Activated naive CD4-positive, alpha-beta T cell treated with anti-CD3 and anti-CD28 coated beads, Interleukin-2, amount 50 U/mL, for 16 hours (primary cell): ENCODE results near the gene RNF183.
"Not testable (repeated sequence)": the region's sequence is repeated elsewhere in the genome, so short reads cannot be mapped to it uniquely, and the experiment has no call there.

Experiments used
- DNase-seq: peaks from one replicate; pipeline ENCODE4 v3.0.0-alpha.2; 2020

RNF183 gene

GRCh38 chr9:113315231-113315630 is 12.1 kb upstream of the RNF183 start:
- DNase-seq: no peak

GRCh38 chr9:113313261-113313660 is 10.1 kb upstream of the RNF183 start:
- no peak for DNase-seq

GRCh38 chr9:113311961-113312360 is 8.8 kb upstream of the RNF183 start:
- no peak for DNase-seq

DNA sequence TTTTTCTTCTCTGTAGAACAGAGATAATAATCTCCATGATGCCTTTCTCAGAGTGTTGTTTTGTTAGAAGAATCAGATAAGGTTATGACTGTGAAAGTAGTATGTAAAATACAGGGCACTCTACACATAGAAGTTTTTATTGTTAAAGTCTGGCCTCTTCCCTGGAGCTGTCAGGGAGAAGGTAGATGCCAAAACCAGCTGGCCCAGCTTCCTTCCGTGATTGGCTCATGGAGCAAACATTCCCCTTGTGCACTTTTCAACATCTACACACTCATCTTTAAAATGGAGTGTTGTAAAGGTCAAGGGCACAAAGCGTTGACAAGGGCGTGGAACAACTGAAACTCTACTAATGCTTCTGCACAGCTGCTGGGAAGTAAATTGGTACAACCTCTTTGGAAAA is 7.4 kb upstream of the RNF183 start:
- no peak for DNase-seq

- DNase-seq: no peak
Measured at GRCh38 chr9:113309204-113309813, 6.1 kb upstream of the RNF183 start.

DNA sequence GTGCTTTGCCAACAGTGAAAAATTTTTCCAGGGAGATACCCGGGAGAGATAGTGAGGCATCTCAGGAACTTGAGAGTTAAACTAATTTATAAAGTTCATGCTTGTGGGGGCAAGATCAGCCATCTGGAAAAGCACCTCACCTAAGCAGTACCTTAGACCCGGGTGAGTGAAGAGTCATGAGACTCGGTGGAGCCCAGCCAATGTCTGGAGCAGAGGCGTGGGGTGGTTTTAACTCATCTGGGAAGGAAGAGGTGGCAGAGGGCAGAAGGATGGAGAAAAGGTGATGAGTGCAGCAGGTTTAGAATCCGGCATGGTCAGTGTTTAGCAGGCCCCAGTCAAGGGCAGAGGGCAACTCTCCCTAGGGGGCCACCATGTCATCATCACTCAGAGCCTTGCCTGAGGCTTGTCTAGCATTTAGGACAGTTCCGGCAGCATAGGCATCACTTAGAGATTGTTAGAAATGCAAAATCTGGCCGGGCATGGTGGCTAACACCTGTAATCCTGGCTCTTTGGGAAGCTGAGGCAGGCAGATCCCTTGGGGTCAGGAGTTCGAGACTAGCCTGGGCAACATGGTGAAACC is 4.3 kb upstream of the RNF183 start:
- no peak for DNase-seq

DNA sequence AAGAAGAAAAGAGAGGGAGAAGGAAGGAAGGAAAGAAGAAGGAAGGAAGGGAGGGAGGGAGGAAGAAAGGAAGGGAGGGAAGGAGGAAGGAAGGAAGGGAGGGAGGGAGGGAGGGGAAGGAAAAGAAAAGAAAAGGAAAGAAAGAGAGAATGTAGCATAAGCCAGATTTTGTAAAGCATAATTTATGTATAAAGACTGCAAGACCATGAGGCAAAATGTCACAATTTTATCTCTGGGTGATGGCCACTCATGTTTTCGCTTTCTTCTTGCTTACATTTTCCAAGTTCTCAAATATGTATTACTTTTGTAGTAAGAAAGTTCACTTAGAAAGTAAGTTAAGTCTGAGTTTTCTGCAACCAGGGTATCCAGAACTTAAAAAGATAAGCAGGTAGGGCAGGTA is 3.4 kb upstream of the RNF183 start:
- DNase-seq: no peak

DNA sequence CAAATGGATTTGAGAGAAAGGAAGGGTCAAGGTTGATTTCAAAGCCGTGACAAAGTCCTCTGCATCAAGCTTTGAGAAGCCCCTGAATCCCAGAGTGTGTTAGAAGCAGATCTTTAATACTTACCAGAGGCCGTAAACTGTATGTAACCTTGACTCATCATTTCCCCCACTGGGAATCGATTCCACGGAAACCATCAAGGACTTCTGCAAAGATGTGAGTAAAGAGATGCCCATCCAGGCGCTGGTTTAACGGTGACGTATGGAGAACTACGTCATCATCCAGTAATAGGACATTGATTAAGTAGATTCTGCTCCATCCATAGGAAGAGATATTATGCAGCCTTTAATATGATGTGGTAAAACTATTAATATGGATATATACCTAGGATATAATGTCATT is 1.6 kb downstream of the RNF183 start:
- DNase-seq: no peak

DNA sequence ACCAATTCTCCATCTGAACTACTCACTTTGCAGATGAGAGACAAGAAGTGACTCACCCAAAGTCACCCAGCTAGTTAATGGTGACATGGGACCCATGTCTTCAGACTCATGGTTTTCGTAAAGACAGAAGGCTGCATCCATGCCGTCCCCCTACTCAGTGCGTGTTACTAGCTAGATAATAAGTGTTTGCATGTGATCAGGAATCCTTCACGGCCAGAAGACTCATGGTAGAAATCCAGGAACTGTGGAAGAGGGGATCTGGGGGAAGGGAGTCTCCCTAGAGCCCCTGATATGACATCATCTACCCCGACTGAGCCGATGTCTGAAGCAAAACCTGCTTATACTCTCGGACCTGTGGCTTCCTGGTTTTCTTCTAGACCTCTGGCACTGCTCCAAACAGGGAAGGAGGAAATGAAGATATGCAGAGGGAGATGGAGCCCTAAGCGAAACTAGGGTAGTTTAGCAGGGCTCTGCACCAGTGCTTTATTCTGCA is 3.3 kb downstream of the RNF183 start:
- no peak for DNase-seq

DNA sequence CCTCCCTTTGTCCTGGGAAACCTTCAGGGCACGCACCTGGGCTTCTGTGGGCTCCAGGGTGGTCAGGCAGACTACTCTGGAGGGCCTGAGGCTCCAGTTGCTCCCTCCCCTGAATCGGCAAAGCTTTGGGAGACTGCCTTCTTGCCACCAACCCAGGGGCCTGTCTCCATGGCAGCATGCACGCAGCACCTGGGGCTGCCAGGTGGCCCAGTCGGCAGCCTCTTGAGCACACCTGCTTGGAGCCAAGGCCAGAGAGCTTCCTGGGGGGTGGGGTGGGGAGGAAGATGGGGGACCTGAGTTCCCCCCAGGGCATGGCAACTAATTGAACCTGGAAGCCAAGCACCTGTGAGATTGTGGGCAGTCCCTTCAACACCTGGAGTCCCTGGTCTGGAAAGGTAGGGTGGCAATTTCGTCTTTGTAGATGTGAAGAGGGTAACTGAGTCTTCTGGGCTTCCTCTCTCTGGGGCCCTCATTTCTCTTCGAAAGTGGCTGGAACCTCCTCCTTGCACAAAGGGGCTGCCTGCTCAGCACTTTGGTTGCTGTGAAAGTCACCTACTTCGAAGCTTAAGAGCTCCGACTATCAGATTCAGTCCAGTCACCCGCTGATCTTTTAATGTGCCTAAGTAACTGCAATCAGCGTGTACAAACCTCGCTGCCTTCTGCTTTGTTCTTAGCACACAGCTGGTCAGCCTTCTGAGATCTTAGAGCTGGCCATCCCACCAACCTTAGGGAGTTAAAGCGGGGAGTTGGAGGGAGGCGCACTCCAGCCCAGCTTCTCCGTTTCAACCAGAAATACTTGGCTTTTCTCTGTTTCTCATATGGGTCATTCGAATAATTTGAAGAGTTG is 4.0 kb downstream of the RNF183 start:
- DNase-seq: no peak

GRCh38 chr9:113298311-113298710 is 4.9 kb downstream of the RNF183 start:
- no peak for DNase-seq

DNA sequence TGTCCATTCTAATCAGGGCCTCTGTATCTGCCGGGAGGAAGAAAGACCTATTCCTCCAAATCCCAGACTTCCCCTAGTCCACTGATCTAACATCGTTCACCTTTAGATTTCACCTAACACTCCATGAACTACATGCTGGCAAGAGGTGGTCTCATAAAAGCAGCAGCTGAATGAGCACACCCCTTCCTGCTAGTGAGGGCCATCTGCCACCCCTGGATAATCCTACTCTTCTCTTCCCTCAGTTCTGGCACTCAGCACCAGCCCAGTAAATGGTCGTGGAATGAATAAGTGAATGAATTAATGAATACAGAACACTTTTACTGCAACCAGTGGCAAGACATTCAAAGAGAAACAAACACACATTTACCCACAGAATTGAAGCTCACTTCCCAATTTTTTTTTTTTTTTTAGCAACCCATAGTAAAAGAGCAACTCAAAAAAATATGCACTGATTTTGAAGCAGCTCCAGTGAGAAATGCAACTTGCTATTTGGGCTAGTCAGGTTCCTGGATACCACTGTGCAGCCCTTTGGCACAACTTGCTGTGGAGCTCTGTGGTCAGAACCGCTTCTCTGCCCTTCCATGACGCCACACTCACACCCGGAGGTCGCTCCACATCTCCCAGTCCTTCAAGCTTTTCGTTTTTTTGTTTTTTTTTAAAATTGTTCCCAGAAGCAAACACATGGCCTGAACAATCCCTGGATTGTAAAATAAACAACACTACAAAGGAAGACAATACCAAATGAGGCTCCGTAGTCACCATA is 6.2 kb downstream of the RNF183 start:
- no peak for DNase-seq

DNA sequence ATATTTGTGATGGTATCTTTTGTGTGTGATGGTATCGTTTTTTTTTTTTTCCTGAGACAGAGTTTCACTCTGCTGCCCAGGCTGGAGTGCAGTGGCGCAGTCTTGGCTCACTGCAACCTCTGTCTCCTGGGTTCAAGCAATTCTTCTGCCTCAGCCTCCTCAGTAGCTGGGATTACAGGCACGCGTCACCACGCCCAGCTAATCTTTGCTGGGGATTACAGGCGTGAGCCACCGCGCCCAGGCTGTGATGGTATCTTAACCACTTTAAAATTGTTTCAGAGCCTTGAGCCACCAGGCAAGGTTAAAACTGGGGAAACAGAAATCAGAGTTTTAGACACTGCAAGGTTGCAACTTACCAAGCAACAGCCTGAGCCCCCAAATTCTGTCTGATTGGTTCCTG is 6.9 kb downstream of the RNF183 start:
- DNase-seq: not testable (repeated sequence)

- DNase-seq: no peak
Measured at GRCh38 chr9:113293285-113293878, 9.8 kb downstream of the RNF183 start.

DNA sequence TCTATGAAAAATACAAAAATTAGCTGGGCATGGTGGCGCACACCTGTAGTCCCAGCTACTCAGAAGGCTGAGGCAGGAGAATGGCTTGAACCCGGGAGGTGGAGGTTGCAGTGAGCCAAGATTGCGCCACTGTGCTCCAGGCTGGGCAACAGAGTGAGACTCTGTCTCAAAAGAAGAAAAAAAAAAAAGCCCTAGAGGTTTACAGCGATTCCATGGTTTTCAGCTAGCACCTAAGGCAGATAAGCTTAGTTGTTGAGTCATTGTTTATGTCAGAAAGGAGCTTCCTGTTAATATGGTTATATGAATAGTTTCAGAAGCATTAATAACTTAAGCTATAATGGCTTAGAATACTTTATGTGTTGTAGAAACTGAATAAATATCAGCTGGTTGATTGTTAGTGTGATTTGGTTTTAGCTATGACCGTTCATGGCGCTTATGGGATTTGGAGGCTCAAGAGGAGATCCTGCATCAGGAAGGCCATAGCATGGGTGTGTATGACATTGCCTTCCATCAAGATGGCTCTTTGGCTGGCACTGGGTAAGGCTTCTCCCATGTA is 13.0 kb downstream of the RNF183 start:
- no peak for DNase-seq

DNA sequence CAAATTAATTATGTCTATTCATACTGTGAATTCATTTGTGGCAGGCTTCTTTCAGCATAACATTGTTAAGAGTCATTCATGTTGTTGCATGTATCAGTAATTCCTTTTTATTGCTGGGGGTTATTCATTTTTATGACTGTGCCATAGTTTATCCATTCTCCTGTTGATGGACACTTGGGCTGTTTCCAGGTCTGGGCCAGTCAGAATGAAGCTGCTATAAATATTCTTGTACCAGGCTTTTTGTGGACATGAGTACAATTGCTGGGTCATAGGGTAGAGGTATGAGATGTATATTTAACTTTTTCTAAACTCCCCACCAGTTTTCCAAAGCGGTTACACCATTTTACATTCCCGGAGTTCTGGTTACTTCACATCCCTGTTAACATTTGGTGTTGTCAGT is 14.1 kb downstream of the RNF183 start:
- DNase-seq: no peak

DNA sequence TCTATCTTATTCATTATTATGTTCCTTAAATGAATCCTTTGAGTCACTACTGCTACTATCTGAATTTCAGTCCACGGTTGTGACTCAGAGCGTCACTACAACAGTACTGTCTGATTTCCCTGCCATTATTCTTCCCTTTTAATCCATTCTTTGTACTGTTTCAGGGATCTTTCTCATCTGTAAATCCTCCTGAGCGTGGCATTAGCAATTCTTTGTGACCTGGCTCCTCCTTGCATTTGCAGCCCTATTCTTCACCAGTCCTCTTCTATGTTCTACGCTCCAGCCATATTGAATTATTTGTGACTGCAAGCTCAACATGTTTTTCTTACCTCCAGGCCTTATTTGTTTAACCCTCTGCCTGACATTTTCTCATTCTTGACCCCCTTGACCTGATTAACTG is 21.8 kb downstream of the RNF183 start:
- no peak for DNase-seq

DNA sequence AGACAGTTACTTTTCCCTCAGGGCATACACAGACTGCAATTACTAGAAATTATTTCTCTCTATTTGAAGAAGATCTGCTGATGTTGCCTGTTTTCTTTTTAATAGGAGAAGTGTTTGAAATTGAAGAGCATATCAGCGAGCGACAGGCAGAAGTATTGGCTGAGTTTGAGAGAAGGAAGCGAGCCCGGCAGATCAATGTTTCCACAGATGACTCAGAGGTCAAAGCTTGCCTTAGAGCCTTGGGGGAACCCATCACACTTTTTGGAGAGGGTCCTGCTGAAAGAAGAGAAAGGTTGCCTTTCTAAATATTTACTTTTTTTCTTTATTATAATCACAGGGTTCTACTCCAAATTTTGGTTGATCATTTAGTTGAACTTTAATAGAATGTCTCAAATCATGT is 24.3 kb downstream of the RNF183 start:
- DNase-seq: no peak

GRCh38 chr9:113275157-113276131 is 27.7 kb downstream of the RNF183 start, which contains the start of the genes CDC26 and PRPF4:
Gene CDC26, minus strand, starts transcription at chr9:113275572. Its CDS starts 3,065 bp downstream, at chr9:113272507.
Gene PRPF4, plus strand, starts transcription at chr9:113275658. Its CDS starts 86 bp downstream, at chr9:113275744.
- DNase-seq: peak; percentile 96

- DNase-seq: no peak
Measured at GRCh38 chr9:113274474-113275156, 28.6 kb downstream of the RNF183 start.
